Femur (tissue), 1 donor: ENCODE data around the gene FCMR.
"Not testable (repeated sequence)": the region's sequence is repeated elsewhere in the genome, so short reads cannot be mapped to it uniquely, and the experiment has no call there.

ENCODE experiments used
- DNase-seq: peaks from one replicate; pipeline ENCODE4 v3.0.0-alpha.2; 2017

Gene FCMR

GRCh38 chr1:206949641-206950040, 27.9 kb upstream of the FCMR start:
- no peak for DNase-seq

- no peak for DNase-seq
These were observed 27.5 kb upstream of the FCMR start for GRCh38 chr1:206949208-206949607.

GRCh38 chr1:206947255-206947654, 25.5 kb upstream of the FCMR start:
- no peak for DNase-seq

GRCh38 chr1:206946261-206946660, 24.5 kb upstream of the FCMR start, which contains the start of gene PIGR:
PIGR (minus strand) TSS chr1:206946466; CDS start chr1:206940531, 5,935 bp downstream.
- DNase-seq: no peak

- no peak for DNase-seq
These were observed 24.0 kb upstream of the FCMR start for GRCh38 chr1:206945779-206946178.

GRCh38 chr1:206944703-206945102, 23.0 kb upstream of the FCMR start:
- no peak for DNase-seq

GRCh38 chr1:206941766-206942418, 20.2 kb upstream of the FCMR start:
- DNase-seq: no peak

GRCh38 chr1:206940588-206940936, 18.8 kb upstream of the FCMR start:
- DNase-seq: no peak

- no peak for DNase-seq
These were observed 18.3 kb upstream of the FCMR start for GRCh38 chr1:206939841-206940587.

- DNase-seq: no peak
These were observed 17.4 kb upstream of the FCMR start for GRCh38 chr1:206939131-206939530.

GRCh38 chr1:206937425-206937824, 15.7 kb upstream of the FCMR start:
- DNase-seq: no peak

- no peak for DNase-seq
These were observed 13.8 kb upstream of the FCMR start for GRCh38 chr1:206935491-206936067.

- no peak for DNase-seq
These were observed 11.7 kb upstream of the FCMR start for GRCh38 chr1:206933333-206933945.

GRCh38 chr1:206932177-206932576, 10.4 kb upstream of the FCMR start:
- no peak for DNase-seq

- no peak for DNase-seq
These were observed 10.0 kb upstream of the FCMR start for GRCh38 chr1:206931709-206932108.

- no peak for DNase-seq
These were observed 8.6 kb upstream of the FCMR start for GRCh38 chr1:206930210-206930798.

- DNase-seq: no peak
These were observed 7.8 kb upstream of the FCMR start for GRCh38 chr1:206929524-206929923.

- no peak for DNase-seq
These were observed 4.5 kb upstream of the FCMR start for GRCh38 chr1:206926286-206926685.

GRCh38 chr1:206925106-206925736, 3.5 kb upstream of the FCMR start:
- peak; percentile 47 for DNase-seq

GRCh38 chr1:206924592-206925105, 2.9 kb upstream of the FCMR start:
- no peak for DNase-seq

- not testable (repeated sequence) for DNase-seq
These were observed 2.3 kb upstream of the FCMR start for GRCh38 chr1:206923961-206924557.
